Measurements from ENCODE around the gene HLA-DMA. TPM values are rescaled to one million over a fixed set of nuclear protein-coding genes. Genes with fewer than 3 reads are reported as not detected.

The HLA-DMA gene
- total RNA-seq, 1 donor from 2014 or later = 0.26 TPM

- peak; percentile 27 for DNase-seq (ENCODE audit: low read depth, low spot score)
Measured at GRCh38 chr6:32933661-32934085, 19.2 kb downstream of the HLA-DMA start.

- no peak for DNase-seq (ENCODE audit: low read depth, low spot score)
Measured at GRCh38 chr6:32932132-32932868, 20.6 kb downstream of the HLA-DMA start.

- no peak for DNase-seq (ENCODE audit: low read depth, low spot score)
Measured at GRCh38 chr6:32931211-32931610, 21.7 kb downstream of the HLA-DMA start.

- no peak for DNase-seq (ENCODE audit: low read depth, low spot score)
Measured at GRCh38 chr6:32922083-32922482, 30.8 kb downstream of the HLA-DMA start.

- DNase-seq (ENCODE audit: low read depth, low spot score) = no peak
Measured at GRCh38 chr6:32920715-32921114, 32.2 kb downstream of the HLA-DMA start.

GRCh38 chr6:32912951-32913350 lies 39.9 kb downstream of the HLA-DMA start:
- DNase-seq (ENCODE audit: low read depth, low spot score) = no peak

- DNase-seq (ENCODE audit: low read depth, low spot score) = no peak
Measured at GRCh38 chr6:32908897-32909296, 44.0 kb downstream of the HLA-DMA start.

GRCh38 chr6:32906539-32906938 lies 46.4 kb downstream of the HLA-DMA start:
- no peak for DNase-seq (ENCODE audit: low read depth, low spot score)

GRCh38 chr6:32905078-32905477 lies 47.8 kb downstream of the HLA-DMA start:
- no peak for DNase-seq (ENCODE audit: low read depth, low spot score)

- DNase-seq (ENCODE audit: low read depth, low spot score) = no peak
Measured at GRCh38 chr6:32903952-32904351, 48.9 kb downstream of the HLA-DMA start.

Other genes with a start within 250 kb of the HLA-DMA start
- gene HLA-DQA2, start 211.7 kb downstream of the HLA-DMA start, total RNA-seq = not detected in 2 replicates
- gene HLA-DQB2, start 189.6 kb downstream of the HLA-DMA start, total RNA-seq = not detected in 2 replicates
- gene HLA-DOB, start 136.1 kb downstream of the HLA-DMA start, total RNA-seq = 0.49 TPM in 1 of 2 replicates, not detected in the other
- 35.9 and 45.6 TPM in 2 replicates for gene TAP2, start 114.4 kb downstream of the HLA-DMA start, total RNA-seq
- gene PSMB8, start 109.0 kb downstream of the HLA-DMA start, total RNA-seq = 83.1 and 93.6 TPM in 2 replicates
- 43.2 and 70.8 TPM in 2 replicates for gene TAP1, start 99.4 kb downstream of the HLA-DMA start, total RNA-seq
- gene PSMB9, start 98.9 kb downstream of the HLA-DMA start, total RNA-seq = 28.0 and 53.5 TPM in 2 replicates
- 0.07 TPM in 1 of 2 replicates, not detected in the other for gene HLA-DMB, start 12.1 kb downstream of the HLA-DMA start, total RNA-seq
- gene BRD2, start 15.5 kb upstream of the HLA-DMA start, total RNA-seq = 52.1 and 77.0 TPM in 2 replicates
- not detected in 2 replicates for gene HLA-DOA, start 56.5 kb upstream of the HLA-DMA start, total RNA-seq
- 1.4 TPM in 1 of 2 replicates, not detected in the other for gene HLA-DPA1, start 120.6 kb upstream of the HLA-DMA start, total RNA-seq
- 0.46 and 10.3 TPM in 2 replicates for gene HLA-DPB1, start 122.9 kb upstream of the HLA-DMA start, total RNA-seq
- gene COL11A2, start 239.4 kb upstream of the HLA-DMA start, total RNA-seq = 0.07 and 0.11 TPM in 2 replicates
- 22.4 and 23.6 TPM in 2 replicates for gene RXRB, start 247.6 kb upstream of the HLA-DMA start, total RNA-seq
- gene SLC39A7, start 247.8 kb upstream of the HLA-DMA start, total RNA-seq = 107 and 131 TPM in 2 replicates